K562 (cell line): ENCODE data around the gene DNAJB1. TPM values are rescaled to one million over a fixed set of nuclear protein-coding genes. Genes with fewer than 3 reads are reported as not detected.
A peak's percentile ranks its signal among the peaks of the same experiment; 100 is the strongest.

Source experiments
- ATAC-seq: fragments of 200-7000 bp; cut with Tn5 transposase; 3 replicates; pipeline ENCODE4 v1.9.1; 2020; ENCODE audit warnings: moderate library complexity
- BruUV-seq: library from RNA; stranded (reverse); fragments of 400-500 nt; replicated peaks from 2 replicates; lab custom pipeline; 2021; lab: Mats Ljungman, UMichigan
- CTCF ChIA-PET: fragments of 300-600 bp; formaldehyde crosslinking; extraction: SDS; loops from one replicate; lab custom pipeline; 2021; ENCODE audit warnings: low intra/inter-chr PET ratio; lab: Yijun Ruan, JAX
- POLR2A ChIA-PET: fragments of 300-600, 350-650 bp; sonication (Branson Sonifier 250); formaldehyde crosslinking; extraction: SDS; loops from one replicate; lab custom pipeline; 2021; ENCODE audit warnings: antibody characterized with exemption, inconsistent platforms; lab: Yijun Ruan, JAX
- DNase-seq, 4 experiments: peaks; one replicate each; pipeline versions ENCODE4 v3.0.0 to v3.0.0-alpha.2; 2011 to 2018; ENCODE audit warnings: low spot score in 3 of 4, mixed read lengths in 3 of 4; ENCODE audit errors: extremely low read depth in 1 of 4
- FAIRE-seq: peaks from 2 replicates; lab custom pipeline; 2011; peaks lifted over from hg19 to GRCh38; lab: Jason Lieb, UNC
- H2AFZ ChIP-seq: 2 replicates; pipeline ENCODE4 v1.6.0; 2011; ENCODE audit warnings: low read depth, low read length, control low read depth, inconsistent platforms
- H3K27ac ChIP-seq: fragments of 200-600 bp; 3 replicates; pipeline ENCODE4 v1.8.0; 2011; ENCODE audit warnings: low read depth, mild to moderate bottlenecking, control low read depth, inconsistent platforms, low read length, moderate library complexity, mixed read lengths; ENCODE audit errors: extremely low read depth
- H3K27me3 ChIP-seq, 2 experiments: fragments of 300-600 bp in 1 of 2; 2 replicates in 1 of 2; 3 replicates in 1 of 2; pipeline versions ENCODE4 v1.6.0 to v1.8.0; 2011; ENCODE audit warnings: inconsistent platforms in 2 of 2, low read length in 2 of 2, mild to moderate bottlenecking in 1 of 2, mixed read lengths in 1 of 2, moderate library complexity in 1 of 2; ENCODE audit not compliant: control insufficient read depth in 2 of 2, insufficient read depth in 2 of 2
- H3K36me3 ChIP-seq: fragments of 300-600 bp; 3 replicates; pipeline ENCODE4 v1.8.0; 2011; ENCODE audit warnings: mild to moderate bottlenecking, low read length, inconsistent platforms; ENCODE audit not compliant: control insufficient read depth, insufficient read depth
- H3K4me1 ChIP-seq, 2 experiments: fragments of 200-600 bp in 1 of 2; replicated peaks in 1 of 2; 2 replicates in 1 of 2; 3 replicates in 1 of 2; pipeline versions ENCODE4 v1.5.1 to v1.8.0; 2011; ENCODE audit warnings: inconsistent platforms in 2 of 2, low read length in 2 of 2, mild to moderate bottlenecking in 1 of 2, mixed read lengths in 1 of 2, moderate library complexity in 1 of 2; ENCODE audit not compliant: control insufficient read depth in 2 of 2, insufficient read depth in 2 of 2
- H3K4me2 ChIP-seq: 2 replicates; pipeline ENCODE4 v1.6.1; 2011; ENCODE audit warnings: low read length, control low read depth, inconsistent platforms, mixed read lengths; ENCODE audit not compliant: insufficient read depth
- H3K4me3 ChIP-seq: fragments of 200-600 bp; sonication (generic), shearing (Covaris generic); 2 replicates; pipeline ENCODE4 v1.5.1; 2016; ENCODE audit warnings: control low read depth, inconsistent platforms
- H3K79me2 ChIP-seq: fragments of 200-600 bp; 3 replicates; pipeline ENCODE4 v1.8.0; 2011; ENCODE audit warnings: low read length, inconsistent platforms; ENCODE audit not compliant: control insufficient read depth, insufficient read depth
- H3K9ac ChIP-seq, 2 experiments: 2 replicates each; pipeline versions ENCODE4 v1.6.0 to v1.6.1; 2011; ENCODE audit warnings: low read depth in 2 of 2, low read length in 2 of 2, control low read depth in 1 of 2, inconsistent platforms in 1 of 2, mild to moderate bottlenecking in 1 of 2, mixed read lengths in 1 of 2; ENCODE audit not compliant: insufficient read depth in 1 of 2
- H3K9me1 ChIP-seq: one replicate; pipeline ENCODE4 v1.6.0; 2011; ENCODE audit warnings: inconsistent platforms, mild to moderate bottlenecking, low read length, moderate library complexity; ENCODE audit not compliant: control insufficient read depth, insufficient read depth
- H3K9me3 ChIP-seq: replicated peaks from 2 replicates; pipeline ENCODE4 v1.5.1; 2011; ENCODE audit warnings: low read depth, low read length, inconsistent platforms; ENCODE audit not compliant: control insufficient read depth, insufficient read depth
- H4K20me1 ChIP-seq: replicated peaks from 2 replicates; pipeline ENCODE4 v1.6.1; 2011; ENCODE audit warnings: low read length, inconsistent platforms, mixed read lengths; ENCODE audit not compliant: control insufficient read depth, insufficient read depth
- FOXP1 ChIP-seq: sonication (generic); formaldehyde crosslinking; IDR thresholded peaks from 2 replicates; pipeline ENCODE4 v1.8.0; 2022; ENCODE audit warnings: mild to moderate bottlenecking, missing genetic modification reagents
- HLTF ChIP-seq: fragments of 450-650 bp; IDR thresholded peaks from 2 replicates; pipeline ENCODE4 v1.6.1; 2016
- HMGXB4 ChIP-seq: sonication (generic); formaldehyde crosslinking; IDR thresholded peaks from 2 replicates; pipeline ENCODE4 v1.8.1; 2023; ENCODE audit warnings: mild to moderate bottlenecking, missing genetic modification reagents
- MCM3 ChIP-seq: fragments of 450-650 bp; IDR thresholded peaks from 2 replicates; pipeline ENCODE4 v1.6.1; 2016
- USF1 ChIP-seq: sonication (generic); formaldehyde crosslinking; IDR thresholded peaks from 2 replicates; pipeline ENCODE4 v1.9.0; 2022; ENCODE audit warnings: mild to moderate bottlenecking, missing genetic modification reagents
- ZBTB34 ChIP-seq: fragments of 250-450 bp; sonication (Bioruptor Pico); IDR thresholded peaks from 2 replicates; pipeline ENCODE4 v1.8.0; 2021; ENCODE audit warnings: mild to moderate bottlenecking, moderate library complexity
- ZNF512 ChIP-seq: IDR thresholded peaks from 2 replicates; pipeline ENCODE4 v1.6.1; 2016; ENCODE audit warnings: missing genetic modification characterization, missing compliant biosample characterization
- WGBS: fragments of 100-300 bp; shearing (Covaris generic); methylation state at CpG from one replicate; pipeline ENCODE4 v1.1.6; 2016; ENCODE audit warnings: low coverage, mixed read lengths; ENCODE audit not compliant: insufficient coverage; ENCODE audit errors: missing lambda C conversion rate; 5-methylcytosine and 5-hydroxymethylcytosine counted together
- in situ Hi-C: fragments of 300-500 bp; cut with MboI; formaldehyde crosslinking; loops from 4 replicates; pipeline ENCODE4 v1.15.0; 2018; ENCODE audit warnings: inconsistent platforms, mixed read lengths
- intact Hi-C: fragments of 100-400 bp; cut with micrococcal nuclease; formaldehyde crosslinking; loops from 2 replicates; pipeline ENCODE4 v1.14.2; 2022
- polyA plus RNA-seq, 8 experiments: library from polyadenylated mRNA; depleted of rRNA in 4 of 8; stranded (reverse) in 5 of 8; unstranded in 3 of 8; fragments of >200 nt; fragmentation: Nextera tagmentation in 2 of 8; fragmentation: Illumina TruSeq in 1 of 8; extraction: Ambion mirVana in 2 of 8; extraction: Trizol in 1 of 8; gene quantifications; 2 replicates each; pipeline versions ENCODE4 v1.2.1 to v1.2.3, GENCODE V29; 2011 to 2014; ENCODE audit warnings: inconsistent platforms in 1 of 8, missing spikeins in 1 of 8
- total RNA-seq, 7 experiments: library from RNA; depleted of rRNA in 6 of 7; stranded (reverse); fragments of >200 nt in 6 of 7; fragmentation: Illumina TruSeq in 2 of 7; extraction: Trizol in 2 of 7; gene quantifications; 2 replicates each; pipeline versions ENCODE4 v1.2.1 to v1.2.3, GENCODE V29; 2011 to 2021; ENCODE audit warnings: low replicate concordance in 1 of 7

The DNAJB1 gene
- total and polyA plus RNA-seq, 9 of the 15 experiments (the other 6 are each of a cell fraction or from before 2014, with no cell fraction given): 13.2 to 113 (median 62.1) TPM

GRCh38 chr19:14476673-14477401, 41.4 kb downstream of the DNAJB1 start (continued):
- 0 out of 2 replicates have a peak, but pooled peaks have one; percentile 9 for TF ChIP-seq USF1 (CRISPR knock-in tag)
- no peak for TF ChIP-seq HMGXB4 (CRISPR knock-in tag)

GRCh38 chr19:14476327-14476672, 41.9 kb downstream of the DNAJB1 start:
- ChIA-PET CTCF (no interaction called here), POLR2A (no interaction called here)
- no TSS peak for BruUV-seq
- Histone ChIP-seq H2AFZ (no peak overlapping the region), H3K27me3 (no peaks in the 10 kb centered on the region), H3K79me2 (no peaks in the 10 kb centered on the region), H3K4me2 (peak overlapping the region; percentile 21), H4K20me1 (no peaks in the 10 kb centered on the region), H3K4me3 (no peak overlapping the region), H3K9ac (peak overlapping the region in 1 of 2 experiments; percentile 76; a peak in 1 of 4 replicates), H3K27ac (no peak overlapping the region), H3K9me1 (no peaks in the 10 kb centered on the region), H3K36me3 (peaks cover 18% of the 10 kb centered on the region; the same call in 1 of the 3 replicates), H3K9me3 (no peaks in the 10 kb centered on the region), H3K4me1 (peaks cover 12 to 78% of the 10 kb centered on the region in 2 experiments)
- FAIRE-seq (no peak), DNase-seq (no peak), ATAC-seq (no peak)
- intact Hi-C loops: no loop called here
- in situ Hi-C loops: loop anchor here (5.0 kb wide), 1 partner anchor 279 kb away; no protein-coding TSS in a partner anchor
- WGBS: 80% methylated on average over 4 of the region's 7 CpGs
- no peak for TF ChIP-seq FOXP1
- no peak for TF ChIP-seq ZNF512 (tag)
- no peak for TF ChIP-seq HLTF
- no peak for TF ChIP-seq ZBTB34 (CRISPR knock-in tag)
- TF ChIP-seq MCM3: no peak
